HG03354 (cell line): Measurements from ENCODE around the gene ATP6V1G3.
"Not testable (repeated sequence)": the region's sequence is repeated elsewhere in the genome, so short reads cannot be mapped to it uniquely, and the experiment has no call there.

Experiments
- ATAC-seq: cut with Tn5 transposase; IDR thresholded peaks from one replicate; pipeline ENCODE4 v1.9.1; 2021; ENCODE audit warnings: mild to moderate bottlenecking; ENCODE audit not compliant: unreplicated experiment, poor library complexity, severe bottlenecking

Gene ATP6V1G3, protein sequence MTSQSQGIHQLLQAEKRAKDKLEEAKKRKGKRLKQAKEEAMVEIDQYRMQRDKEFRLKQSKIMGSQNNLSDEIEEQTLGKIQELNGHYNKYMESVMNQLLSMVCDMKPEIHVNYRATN

DNA sequence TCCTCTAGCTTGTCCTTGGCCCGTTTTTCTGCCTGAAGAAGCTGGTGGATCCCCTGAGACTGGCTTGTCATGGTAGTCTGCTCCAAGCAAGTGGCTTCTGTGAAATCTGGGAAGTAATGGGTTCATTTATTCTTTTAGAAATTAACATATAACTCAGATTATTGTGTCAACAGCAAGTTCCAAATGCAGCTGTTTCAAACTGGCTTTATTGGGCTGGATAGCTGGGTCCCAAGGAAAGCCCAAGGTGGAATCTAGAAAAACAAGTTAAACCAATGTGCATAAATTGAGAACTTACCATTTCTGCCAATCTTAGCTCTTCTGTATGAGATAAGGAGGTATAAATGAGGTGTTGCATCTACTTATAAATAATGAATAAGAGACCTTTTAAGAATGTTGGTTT, at the start of gene ATP6V1G3:
ATP6V1G3 (minus strand) TSS at position 101 of the 400 bp plus-strand sequence; CDS start at position 71, 30 bp downstream.
- no peak for ATAC-seq

GRCh38 chr1:198588845-198589244, 48.4 kb upstream of the ATP6V1G3 start:
- ATAC-seq: no peak

DNA sequence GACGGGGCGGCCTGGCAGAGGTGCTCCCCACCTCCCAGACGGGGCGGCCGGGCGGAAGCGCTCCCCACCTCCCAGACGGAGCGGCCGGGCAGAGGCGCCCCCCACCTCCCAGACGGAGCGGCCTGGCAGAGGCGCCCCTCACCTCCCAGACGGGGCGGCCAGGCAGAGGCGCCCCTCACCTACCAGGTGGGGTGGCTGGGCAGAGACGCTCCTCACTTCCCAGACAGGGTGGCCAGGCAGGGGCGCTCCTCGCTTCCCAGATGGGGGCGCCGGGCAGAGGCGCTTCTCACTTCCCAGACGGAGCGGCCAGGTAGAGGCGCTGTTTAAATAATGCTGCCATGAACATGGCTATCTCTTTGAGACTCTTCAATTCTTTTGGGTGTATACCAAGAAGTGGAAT, 43.7 kb upstream of the ATP6V1G3 start:
- no peak for ATAC-seq

- not testable (repeated sequence) for ATAC-seq
These were observed 42.8 kb upstream of the ATP6V1G3 start for GRCh38 chr1:198583209-198583802.

DNA sequence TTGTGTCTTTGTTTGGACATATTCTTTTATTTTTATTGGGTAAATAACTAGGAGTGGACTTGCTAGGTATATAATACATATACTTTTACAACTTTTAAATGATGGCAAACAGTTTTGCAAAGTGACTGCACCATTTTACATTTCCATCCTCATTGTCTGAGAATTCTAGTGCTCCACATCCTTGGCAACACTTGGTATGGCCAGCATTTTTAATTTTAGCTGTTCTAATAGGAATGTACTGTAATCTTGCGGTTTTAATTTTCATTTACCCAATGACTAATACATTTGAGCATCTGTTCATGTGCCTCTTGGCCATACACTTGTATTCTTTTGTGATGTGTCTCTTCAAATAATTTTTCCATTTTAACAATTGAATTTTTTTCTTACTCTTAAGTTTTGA, 37.0 kb upstream of the ATP6V1G3 start:
- no peak for ATAC-seq

GRCh38 chr1:198575798-198576641, 35.5 kb upstream of the ATP6V1G3 start:
- ATAC-seq: peak; percentile 72

GRCh38 chr1:198575292-198575691, 34.8 kb upstream of the ATP6V1G3 start:
- no peak for ATAC-seq

- ATAC-seq: no peak
These were observed 33.8 kb upstream of the ATP6V1G3 start for GRCh38 chr1:198574325-198574724.

GRCh38 chr1:198564716-198565115, 24.2 kb upstream of the ATP6V1G3 start:
- no peak for ATAC-seq

- ATAC-seq: no peak
These were observed 23.7 kb upstream of the ATP6V1G3 start for GRCh38 chr1:198564157-198564556.

DNA sequence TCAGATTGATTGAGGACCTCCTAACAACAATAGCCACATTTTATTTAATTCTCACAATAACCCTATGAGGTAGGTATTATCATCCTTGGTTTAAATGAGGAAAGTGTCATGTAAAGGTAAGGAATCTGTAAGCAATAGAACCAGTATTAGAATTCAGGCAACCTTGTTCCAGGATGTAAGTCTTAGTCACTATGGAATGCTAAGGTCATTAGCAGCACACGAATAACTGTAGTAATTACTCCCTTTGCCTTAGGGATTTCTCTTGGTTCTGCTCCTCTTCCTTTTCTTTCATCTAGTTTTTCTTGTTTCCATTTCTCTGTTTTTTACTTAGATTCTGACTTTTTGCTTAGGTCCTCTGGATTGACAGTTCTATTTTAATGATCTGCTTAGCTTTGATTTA, 23.1 kb upstream of the ATP6V1G3 start:
- no peak for ATAC-seq

GRCh38 chr1:198560161-198560560, 19.7 kb upstream of the ATP6V1G3 start:
- ATAC-seq: no peak

- ATAC-seq: no peak
These were observed 18.9 kb upstream of the ATP6V1G3 start for GRCh38 chr1:198559362-198559761.

GRCh38 chr1:198558402-198558801, 17.9 kb upstream of the ATP6V1G3 start:
- no peak for ATAC-seq

GRCh38 chr1:198556971-198557370, 16.5 kb upstream of the ATP6V1G3 start:
- ATAC-seq: peak; percentile 97

DNA sequence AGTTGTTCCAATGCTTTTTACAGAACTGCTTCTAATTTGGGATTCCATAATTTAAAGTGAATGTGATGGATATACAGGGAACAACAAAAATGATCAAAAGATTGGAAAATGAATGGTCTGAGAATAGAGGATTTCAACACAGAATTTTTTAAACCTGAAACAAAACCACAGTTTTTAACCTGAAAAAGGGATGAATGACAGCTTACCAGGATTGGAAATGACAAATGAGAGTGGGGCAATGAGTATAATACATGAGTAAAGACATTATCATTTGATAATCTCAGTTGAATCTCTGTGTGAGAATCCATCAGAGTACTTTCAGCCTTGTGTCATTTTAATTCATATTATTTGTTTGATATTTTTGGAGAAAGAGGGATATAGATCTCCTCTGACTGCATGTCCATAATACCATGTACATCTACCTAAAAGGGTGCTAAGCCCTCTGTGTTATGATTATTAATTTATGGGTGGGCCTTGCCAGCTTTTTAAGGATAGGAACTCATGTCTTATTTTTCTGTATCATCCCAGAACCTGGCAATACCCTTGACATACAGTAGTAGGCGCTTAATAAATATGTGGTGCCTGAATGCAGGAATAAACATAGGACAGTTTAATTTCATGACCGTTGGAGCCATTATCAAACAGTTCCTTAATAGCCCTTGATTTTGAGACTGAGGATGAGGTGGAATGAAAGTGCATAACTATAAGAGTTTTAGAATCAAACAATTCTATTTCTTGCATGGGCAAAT, 12.4 kb upstream of the ATP6V1G3 start:
- ATAC-seq: no peak

DNA sequence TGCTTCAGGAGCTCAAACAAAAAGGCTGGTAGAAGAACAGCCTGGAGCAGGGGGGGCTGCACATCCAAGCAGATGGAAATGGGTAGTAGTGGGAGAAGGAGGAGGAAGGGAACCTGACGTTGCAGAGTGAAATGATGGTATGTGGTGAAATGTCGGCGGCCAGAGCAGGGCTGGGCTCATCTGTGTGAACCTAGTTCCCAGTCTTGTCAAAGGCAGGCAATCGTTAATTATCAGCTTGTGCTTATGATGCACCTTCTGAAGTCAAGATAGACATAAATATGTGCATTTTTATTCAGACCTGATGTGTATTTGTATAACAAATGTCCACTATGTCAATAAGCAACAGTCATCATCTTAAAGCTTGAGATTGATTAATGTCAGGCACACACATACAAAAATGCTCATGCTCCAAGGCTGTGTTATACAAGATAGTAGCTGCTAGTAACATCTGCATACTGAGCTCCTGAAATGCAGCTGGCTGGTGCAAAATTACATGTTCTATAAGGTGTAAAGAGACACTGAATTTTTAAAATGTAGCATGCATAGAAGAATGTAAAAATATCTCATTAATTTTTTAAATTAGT, 10.6 kb upstream of the ATP6V1G3 start:
- no peak for ATAC-seq

DNA sequence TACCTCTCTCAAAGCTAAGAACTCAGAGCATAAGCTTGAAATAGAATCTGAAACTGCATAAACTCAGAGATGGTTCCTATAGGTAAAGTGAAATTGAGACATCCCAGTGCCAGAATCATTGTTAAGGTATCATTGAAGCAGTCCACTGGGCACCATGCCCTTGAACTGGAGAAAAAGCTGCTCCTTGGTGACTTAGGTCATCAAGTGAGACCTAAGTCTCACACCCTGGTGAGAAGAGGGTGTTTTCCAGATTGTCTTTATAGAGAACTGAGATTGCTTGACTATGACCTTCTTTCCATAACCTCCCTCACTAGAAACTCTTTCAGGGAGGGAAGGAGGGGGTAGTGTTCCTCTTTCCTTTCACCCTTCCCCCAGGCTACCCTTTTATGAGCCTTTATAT, 9.4 kb upstream of the ATP6V1G3 start:
- peak; percentile 82 for ATAC-seq

DNA sequence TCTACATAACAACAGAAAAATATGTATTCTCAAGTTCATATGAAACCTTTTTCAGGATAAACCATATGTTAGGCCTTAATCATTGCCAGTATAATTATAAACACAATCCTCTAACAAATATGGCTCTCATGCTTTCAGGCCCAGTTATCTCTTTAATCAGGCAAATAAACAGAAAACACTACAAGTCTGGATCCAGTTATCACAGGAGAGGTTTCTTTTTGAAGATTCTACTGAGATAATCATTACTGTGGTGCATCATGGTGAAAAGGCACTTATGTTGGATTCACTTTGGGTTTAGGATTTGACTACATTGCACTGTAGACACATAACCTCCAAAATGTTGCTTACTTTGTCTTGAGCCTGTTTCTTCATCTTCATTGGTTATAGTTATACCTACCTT, 8.4 kb upstream of the ATP6V1G3 start:
- ATAC-seq: no peak

GRCh38 chr1:198545156-198545555, 4.7 kb upstream of the ATP6V1G3 start:
- ATAC-seq: no peak
